Suprapubic skin (tissue), 4 donors: ENCODE results near the gene TMEM147. TPM values are rescaled to one million over a fixed set of nuclear protein-coding genes. Genes with fewer than 3 reads are reported as not detected.
A peak's percentile ranks its signal among the peaks of the same experiment; 100 is the strongest.

Source experiments
- DNase-seq, 2 donors: peaks; one replicate each; pipeline ENCODE4 v3.0.0-alpha.2; 2019; ENCODE audit warnings: low spot score in 2 of 2
- H3K27ac ChIP-seq: fragments of 200-600 bp; sonication (generic); one replicate; pipeline ENCODE4 v1.5.1; 2019
- H3K27me3 ChIP-seq: fragments of 200-600 bp; sonication (generic); one replicate; pipeline ENCODE4 v1.5.1; 2019
- H3K36me3 ChIP-seq: fragments of 200-600 bp; sonication (generic); one replicate; pipeline ENCODE4 v1.5.1; 2019
- H3K4me1 ChIP-seq: fragments of 200-600 bp; sonication (generic); one replicate; pipeline ENCODE4 v1.5.1; 2019
- H3K4me3 ChIP-seq: fragments of 200-600 bp; sonication (generic); one replicate; pipeline ENCODE4 v1.5.1; 2019; ENCODE audit warnings: mild to moderate bottlenecking
- H3K9me3 ChIP-seq: fragments of 200-600 bp; sonication (generic); one replicate; pipeline ENCODE4 v1.5.1; 2019
- EP300 ChIP-seq: sonication (generic); formaldehyde crosslinking; IDR thresholded peaks from one replicate; pipeline ENCODE4 v1.6.1; 2017; ENCODE audit warnings: antibody characterized with exemption
- POLR2A ChIP-seq, 2 donors: fragments of 450-650 bp; IDR thresholded peaks; one replicate each; pipeline ENCODE4 v1.6.1; 2017; ENCODE audit warnings: antibody characterized with exemption in 2 of 2, mild to moderate bottlenecking in 2 of 2, moderate library complexity in 2 of 2
- POLR2AphosphoS5 ChIP-seq, 3 donors: sonication (generic); formaldehyde crosslinking; IDR thresholded peaks; one replicate each; pipeline ENCODE4 v1.6.1; 2017; ENCODE audit warnings: antibody characterized with exemption in 3 of 3
- WGBS: methylation state at CpG from one replicate; pipeline ENCODE4 v1.1.5; 2018; 5-methylcytosine and 5-hydroxymethylcytosine counted together
- total RNA-seq, 4 donors: library from RNA; depleted of rRNA; stranded (reverse); fragments of >200 nt; gene quantifications; one replicate each; pipeline ENCODE4 v1.1.0, GENCODE V29; 2016
- TF ChIP-seq, protein P1 (sequence below), 2 donors: fragments of 200-600 bp in 1 of 2; fragments of 450-650 bp in 1 of 2; sonication (generic) in 1 of 2; IDR thresholded peaks; one replicate each; pipeline ENCODE4 v1.5.1; 2016 to 2019; ENCODE audit warnings: antibody characterized with exemption in 2 of 2, mild to moderate bottlenecking in 1 of 2, moderate library complexity in 1 of 2

TMEM147 gene, protein sequence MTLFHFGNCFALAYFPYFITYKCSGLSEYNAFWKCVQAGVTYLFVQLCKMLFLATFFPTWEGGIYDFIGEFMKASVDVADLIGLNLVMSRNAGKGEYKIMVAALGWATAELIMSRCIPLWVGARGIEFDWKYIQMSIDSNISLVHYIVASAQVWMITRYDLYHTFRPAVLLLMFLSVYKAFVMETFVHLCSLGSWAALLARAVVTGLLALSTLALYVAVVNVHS
- total RNA-seq = 100 to 1,000 TPM in 3 of 4 donors, 10 to 100 TPM in 1; 67.5 to 158 (median 118) TPM

DNA sequence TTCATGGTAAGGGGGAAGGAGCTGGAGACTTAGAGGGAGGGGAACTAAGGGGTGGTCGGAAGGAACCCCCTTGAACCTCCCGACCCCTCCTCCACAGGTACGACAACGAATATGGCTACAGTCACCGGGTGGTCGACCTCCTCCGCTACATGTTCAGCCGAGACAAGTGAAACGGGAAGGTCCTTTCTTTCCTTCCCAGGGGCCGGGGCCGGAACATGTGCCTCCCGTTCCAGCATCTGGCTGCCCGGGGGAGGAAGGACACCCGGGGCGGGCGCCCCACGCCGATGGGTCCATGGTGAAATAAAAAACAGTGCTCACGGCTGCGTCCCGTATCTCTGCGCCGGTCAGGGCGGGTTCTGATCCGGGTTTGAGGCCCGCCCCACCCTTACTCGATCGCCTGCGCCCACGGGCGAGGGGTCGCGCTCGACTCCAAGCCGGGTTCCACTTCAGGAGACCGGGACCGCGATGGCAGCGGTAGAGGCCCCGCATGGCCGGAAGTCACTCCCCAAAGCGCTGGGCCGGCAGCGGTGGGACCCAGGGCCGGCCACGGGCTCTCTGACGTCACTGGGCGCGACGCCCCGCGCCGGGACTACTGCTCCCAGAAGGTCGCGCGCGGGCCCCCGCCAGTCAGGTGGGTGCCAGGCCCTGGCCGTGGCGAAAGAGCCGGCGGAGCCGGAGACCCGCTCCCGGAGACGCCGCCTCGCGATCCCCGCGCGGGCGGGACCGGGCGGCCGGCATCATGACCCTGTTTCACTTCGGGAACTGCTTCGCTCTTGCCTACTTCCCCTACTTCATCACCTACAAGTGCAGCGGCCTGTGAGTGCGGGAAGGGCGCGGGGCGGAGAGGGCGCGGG is at the start of gene TMEM147:
Gene TMEM147 (plus strand): TSS at position 626 of the 854 bp plus-strand sequence. CDS start 114 bp downstream, at position 740.
- peaks cover 14% of the 10 kb centered on the region for H3K36me3 ChIP-seq
- H3K4me1 ChIP-seq = peaks cover 28% of the 10 kb centered on the region
- WGBS = 2% methylated on average over 9 of the region's 85 CpGs
- H3K27ac ChIP-seq = peak within 1 kb of the TSS; percentile 82
- DNase-seq = peak; percentile 91 to 93
- H3K4me3 ChIP-seq = peak within 1 kb of the TSS; percentile 96
- H3K9me3 ChIP-seq = no peaks in the 10 kb centered on the region
- H3K27me3 ChIP-seq = no peaks in the 10 kb centered on the region
- peak in 2 of 3 donors; percentile 41 to 50 for TF ChIP-seq POLR2AphosphoS5 (IDR thresholded peaks at IDR 0.05)
- TF ChIP-seq, protein P1, sequence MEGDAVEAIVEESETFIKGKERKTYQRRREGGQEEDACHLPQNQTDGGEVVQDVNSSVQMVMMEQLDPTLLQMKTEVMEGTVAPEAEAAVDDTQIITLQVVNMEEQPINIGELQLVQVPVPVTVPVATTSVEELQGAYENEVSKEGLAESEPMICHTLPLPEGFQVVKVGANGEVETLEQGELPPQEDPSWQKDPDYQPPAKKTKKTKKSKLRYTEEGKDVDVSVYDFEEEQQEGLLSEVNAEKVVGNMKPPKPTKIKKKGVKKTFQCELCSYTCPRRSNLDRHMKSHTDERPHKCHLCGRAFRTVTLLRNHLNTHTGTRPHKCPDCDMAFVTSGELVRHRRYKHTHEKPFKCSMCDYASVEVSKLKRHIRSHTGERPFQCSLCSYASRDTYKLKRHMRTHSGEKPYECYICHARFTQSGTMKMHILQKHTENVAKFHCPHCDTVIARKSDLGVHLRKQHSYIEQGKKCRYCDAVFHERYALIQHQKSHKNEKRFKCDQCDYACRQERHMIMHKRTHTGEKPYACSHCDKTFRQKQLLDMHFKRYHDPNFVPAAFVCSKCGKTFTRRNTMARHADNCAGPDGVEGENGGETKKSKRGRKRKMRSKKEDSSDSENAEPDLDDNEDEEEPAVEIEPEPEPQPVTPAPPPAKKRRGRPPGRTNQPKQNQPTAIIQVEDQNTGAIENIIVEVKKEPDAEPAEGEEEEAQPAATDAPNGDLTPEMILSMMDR (IDR thresholded peaks at IDR 0.05) = no peak
- no peak for TF ChIP-seq EP300
- TF ChIP-seq POLR2A (IDR thresholded peaks at IDR 0.05) = no peak

DNA sequence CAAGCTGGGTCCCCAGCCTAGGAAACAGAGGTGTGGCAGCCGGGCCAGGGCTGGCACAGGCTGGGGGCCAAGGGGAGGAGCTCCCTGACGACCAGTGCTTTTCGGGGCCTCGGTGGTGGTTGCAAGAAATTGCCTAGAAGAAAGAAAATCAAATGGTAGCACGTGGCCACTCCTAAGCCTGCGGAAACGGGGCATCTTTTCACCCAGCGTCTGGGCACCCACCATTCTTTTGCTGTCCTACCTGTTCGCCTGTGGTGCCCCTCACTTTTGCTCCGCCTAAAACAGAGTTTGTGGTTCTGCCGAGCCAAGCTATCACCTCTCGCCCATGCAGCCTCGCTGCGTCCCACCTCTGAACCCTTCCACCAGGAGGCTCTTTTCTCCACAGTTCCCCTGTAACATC is 48.0 kb upstream of the TMEM147 start:
- TF ChIP-seq POLR2A (IDR thresholded peaks at IDR 0.05) (no peak), EP300 (no peak), POLR2AphosphoS5 (IDR thresholded peaks at IDR 0.05) (no peak)
- TF ChIP-seq, protein P1 (IDR thresholded peaks at IDR 0.05) = no peak
- WGBS = 63% methylated on average over 14 of the region's 14 CpGs

DNA sequence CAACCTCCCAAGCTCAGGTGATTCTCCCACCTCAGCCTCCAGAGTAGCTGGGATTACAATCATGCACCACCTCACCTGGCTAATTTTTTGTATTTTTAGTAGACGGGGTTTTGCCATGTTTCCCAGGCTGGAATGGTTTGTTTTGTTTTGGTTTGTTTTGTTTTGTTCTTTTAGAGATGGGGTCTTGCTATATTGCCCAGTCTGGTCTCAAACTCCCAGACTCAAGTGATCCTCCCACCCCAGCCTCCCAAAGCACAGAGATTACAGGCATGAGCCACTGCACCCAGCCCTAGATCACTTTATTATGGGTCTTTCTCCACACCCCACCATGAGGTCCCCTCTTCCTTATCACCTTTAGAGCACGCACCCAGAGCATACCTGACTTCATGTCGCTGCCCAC is 47.2 kb upstream of the TMEM147 start:
- DNase-seq = no peak
- TF ChIP-seq POLR2AphosphoS5 (IDR thresholded peaks at IDR 0.05) = no peak
- TF ChIP-seq, protein P1 (IDR thresholded peaks at IDR 0.05) = no peak
- no peak for TF ChIP-seq POLR2A (IDR thresholded peaks at IDR 0.05)
- TF ChIP-seq EP300 = no peak
- 81% methylated on average over 3 of the region's 3 CpGs for WGBS

More for the DNA sequence above, 48.0 kb upstream of the TMEM147 start:
- peaks cover 5% of the 10 kb centered on the region for H3K27me3 ChIP-seq
- H3K4me3 ChIP-seq = no peak overlapping the region
- H3K4me1 ChIP-seq = peaks cover 47% of the 10 kb centered on the region
- H3K27ac ChIP-seq = no peak overlapping the region
- H3K36me3 ChIP-seq = no peaks in the 10 kb centered on the region
- H3K9me3 ChIP-seq = no peaks in the 10 kb centered on the region
- no peak for DNase-seq

DNA sequence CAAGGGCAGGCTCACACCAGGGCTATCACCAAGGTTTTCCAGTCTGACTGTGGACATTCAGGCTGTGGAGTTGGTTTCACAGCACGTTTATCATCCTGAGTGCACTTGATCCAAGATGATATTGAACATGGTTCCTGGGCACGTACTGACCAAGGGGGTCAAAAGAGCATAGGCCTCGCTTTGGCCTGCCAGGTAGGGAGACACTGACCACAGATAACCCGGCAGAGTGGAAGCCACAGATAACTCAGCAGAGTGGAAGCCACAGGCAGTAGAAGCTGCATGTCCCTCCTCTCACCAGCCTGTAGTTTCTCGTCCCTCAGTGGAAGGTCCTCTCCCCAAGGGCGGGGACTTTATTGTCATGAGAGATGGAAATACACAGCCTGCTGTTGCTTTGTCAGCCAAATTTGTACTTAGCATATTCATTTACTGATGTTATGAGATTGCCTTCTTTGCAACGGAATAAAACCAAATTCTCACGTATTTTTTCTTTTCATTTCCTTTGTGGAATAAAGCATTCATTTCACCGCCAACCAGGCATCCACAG is 46.4 kb upstream of the TMEM147 start:
- Histone ChIP-seq H3K4me1 (peaks cover 32% of the 10 kb centered on the region), H3K36me3 (no peaks in the 10 kb centered on the region), H3K9me3 (no peaks in the 10 kb centered on the region), H3K27ac (peak overlapping the region; percentile 83), H3K27me3 (no peaks in the 10 kb centered on the region), H3K4me3 (peak overlapping the region; percentile 38)
- DNase-seq = no peak
- WGBS = 60% methylated on average over 9 of the region's 9 CpGs
- TF ChIP-seq, protein P1 (IDR thresholded peaks at IDR 0.05) = no peak
- TF ChIP-seq EP300 (no peak), POLR2A (IDR thresholded peaks at IDR 0.05) (no peak), POLR2AphosphoS5 (IDR thresholded peaks at IDR 0.05) (no peak)

More for the DNA sequence above, 47.2 kb upstream of the TMEM147 start:
- Histone ChIP-seq H3K36me3 (no peaks in the 10 kb centered on the region), H3K4me1 (peaks cover 38% of the 10 kb centered on the region), H3K9me3 (no peaks in the 10 kb centered on the region), H3K27me3 (peaks cover under 1% of the 10 kb centered on the region), H3K4me3 (no peak overlapping the region), H3K27ac (no peak overlapping the region)

DNA sequence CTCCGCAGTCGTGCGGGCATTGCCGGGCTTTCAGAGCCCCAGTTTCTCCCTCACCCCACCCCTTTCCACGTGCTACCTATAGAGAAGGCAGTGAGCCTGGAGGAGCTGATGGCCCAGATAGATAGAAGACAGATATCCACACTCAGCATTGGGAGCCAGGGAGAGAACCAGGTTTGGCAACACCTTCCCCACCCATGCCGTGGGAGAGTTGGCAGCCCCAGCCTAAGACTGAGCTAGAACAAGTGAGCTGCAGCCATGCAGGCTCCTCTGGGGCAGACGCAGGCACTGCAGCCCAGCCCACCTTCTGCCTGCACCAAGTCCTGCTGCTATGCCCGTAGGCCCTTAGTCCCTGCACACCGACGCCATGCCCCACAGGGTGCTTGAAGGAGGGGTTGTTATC is 44.8 kb upstream of the TMEM147 start:
- Histone ChIP-seq H3K36me3 (no peaks in the 10 kb centered on the region), H3K4me1 (peaks cover 16% of the 10 kb centered on the region), H3K4me3 (peak overlapping the region; percentile 38), H3K27ac (peak overlapping the region; percentile 83), H3K27me3 (no peaks in the 10 kb centered on the region), H3K9me3 (no peaks in the 10 kb centered on the region)
- TF ChIP-seq POLR2AphosphoS5 (IDR thresholded peaks at IDR 0.05) = peak in 1 of 3 donors; percentile 28
- TF ChIP-seq POLR2A (IDR thresholded peaks at IDR 0.05) = no peak
- WGBS = 64% methylated on average over 8 of the region's 10 CpGs
- DNase-seq = no peak
